ENCODE data around the gene PARP12.

DNA sequence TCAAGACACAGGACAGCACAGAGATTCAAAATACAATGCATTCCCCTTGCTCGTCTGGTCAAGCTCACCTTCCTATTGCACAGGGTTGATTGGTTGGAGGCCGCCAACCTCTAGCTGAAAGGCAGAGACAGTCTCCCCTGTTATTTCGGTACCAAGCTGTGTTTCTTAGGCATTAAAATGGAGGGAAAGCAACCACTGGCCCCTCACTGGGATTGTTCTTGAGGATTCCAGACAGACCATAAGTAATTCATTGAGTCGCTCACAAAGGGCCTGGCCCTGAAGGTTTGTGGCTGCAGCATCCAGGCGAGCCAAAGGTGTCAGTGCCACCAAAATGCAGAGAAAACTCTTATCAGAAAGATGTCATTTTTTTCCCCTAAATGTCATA, 81.2 kb downstream of the PARP12 start:
- no peak for TF ChIP-seq EZH2phosphoT487 (IDR thresholded peaks at IDR 0.05; ENCODE audit: insufficient read depth, low read depth)
- TF ChIP-seq EZH2 (IDR thresholded peaks at IDR 0.05; ENCODE audit: insufficient read depth, poor library complexity, severe bottlenecking) = no peak

Measured in GM23248 (cell line).